Upper lobe of left lung (tissue), 4 donors: ENCODE data around the gene C16orf54.

ENCODE experiments used
- POLR2AphosphoS5 ChIP-seq, 2 donors: sonication (generic); formaldehyde crosslinking; IDR thresholded peaks; one replicate each; pipeline ENCODE4 v1.5.1; 2017; ENCODE audit warnings: antibody characterized with exemption in 2 of 2
- TF ChIP-seq, protein P1 (sequence below), 6 experiments: fragments of 450-650 bp in 4 of 6; fragments of 200-600 bp in 2 of 6; sonication (generic) in 2 of 6; IDR thresholded peaks; one replicate each; pipeline ENCODE4 v1.5.1; 2016 to 2019; ENCODE audit warnings: antibody characterized with exemption in 6 of 6

DNA sequence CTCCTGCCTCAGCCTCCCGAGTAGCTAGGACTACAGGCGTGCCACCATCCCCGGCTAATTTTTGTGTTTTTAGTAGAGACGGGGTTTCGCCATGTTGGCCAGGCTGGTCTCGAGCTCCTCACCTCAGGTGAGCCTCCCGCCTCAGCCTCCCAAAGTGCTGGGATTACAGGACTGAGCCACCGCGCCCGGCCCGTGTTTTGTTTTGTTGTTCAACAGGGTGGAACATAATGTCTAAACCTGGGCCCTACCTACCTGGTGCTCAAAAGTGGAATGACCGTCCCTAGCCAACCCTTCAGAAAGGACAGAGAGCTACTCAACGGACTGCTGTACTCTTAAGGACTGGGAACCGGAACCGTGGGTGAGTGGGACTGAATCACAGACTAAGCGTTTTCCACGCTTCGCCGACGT, 44.0 kb upstream of the C16orf54 start:
- TF ChIP-seq POLR2AphosphoS5 (IDR thresholded peaks at IDR 0.05) = no peak
- TF ChIP-seq, protein P1, sequence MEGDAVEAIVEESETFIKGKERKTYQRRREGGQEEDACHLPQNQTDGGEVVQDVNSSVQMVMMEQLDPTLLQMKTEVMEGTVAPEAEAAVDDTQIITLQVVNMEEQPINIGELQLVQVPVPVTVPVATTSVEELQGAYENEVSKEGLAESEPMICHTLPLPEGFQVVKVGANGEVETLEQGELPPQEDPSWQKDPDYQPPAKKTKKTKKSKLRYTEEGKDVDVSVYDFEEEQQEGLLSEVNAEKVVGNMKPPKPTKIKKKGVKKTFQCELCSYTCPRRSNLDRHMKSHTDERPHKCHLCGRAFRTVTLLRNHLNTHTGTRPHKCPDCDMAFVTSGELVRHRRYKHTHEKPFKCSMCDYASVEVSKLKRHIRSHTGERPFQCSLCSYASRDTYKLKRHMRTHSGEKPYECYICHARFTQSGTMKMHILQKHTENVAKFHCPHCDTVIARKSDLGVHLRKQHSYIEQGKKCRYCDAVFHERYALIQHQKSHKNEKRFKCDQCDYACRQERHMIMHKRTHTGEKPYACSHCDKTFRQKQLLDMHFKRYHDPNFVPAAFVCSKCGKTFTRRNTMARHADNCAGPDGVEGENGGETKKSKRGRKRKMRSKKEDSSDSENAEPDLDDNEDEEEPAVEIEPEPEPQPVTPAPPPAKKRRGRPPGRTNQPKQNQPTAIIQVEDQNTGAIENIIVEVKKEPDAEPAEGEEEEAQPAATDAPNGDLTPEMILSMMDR (IDR thresholded peaks at IDR 0.05) = no peak
